Cardiac muscle cell (in vitro differentiated cells and primary cell): ENCODE results near the gene AKR1E2. TPM values are rescaled to one million over a fixed set of nuclear protein-coding genes. Genes with fewer than 3 reads are reported as not detected.
A peak's percentile ranks its signal among the peaks of the same experiment; 100 is the strongest.

Experiments used
- DNase-seq, 2 donors: peaks; one replicate each; pipeline versions ENCODE4 v3.0.0 to v3.0.0-alpha.2; 2010 to 2017; ENCODE audit warnings: low read depth in 1 of 2, low spot score in 1 of 2
- H3K27ac ChIP-seq: fragments of 200-600 bp; sonication (generic); 2 replicates; pipeline ENCODE4 v1.5.1; 2016
- H3K27me3 ChIP-seq: fragments of 200-600 bp; sonication (generic); 2 replicates; pipeline ENCODE4 v1.6.0; 2016; ENCODE audit warnings: control low read depth
- H3K36me3 ChIP-seq: fragments of 200-600 bp; sonication (generic); 2 replicates; pipeline ENCODE4 v1.5.1; 2016; ENCODE audit warnings: control low read depth
- H3K4me1 ChIP-seq: fragments of 200-600 bp; sonication (generic); 2 replicates; pipeline ENCODE4 v1.8.1; 2017; ENCODE audit warnings: low read depth, mild to moderate bottlenecking, mixed run types
- H3K4me3 ChIP-seq: fragments of 200-600 bp; sonication (generic); 2 replicates; pipeline ENCODE4 v1.5.1; 2016; ENCODE audit warnings: mild to moderate bottlenecking
- H3K9me3 ChIP-seq: fragments of 200-600 bp; sonication (generic); 2 replicates; pipeline ENCODE4 v1.5.1; 2017; ENCODE audit warnings: low read depth, mild to moderate bottlenecking, control low read depth
- CTCF ChIP-seq: IDR thresholded peaks from 2 replicates; pipeline ENCODE4 v1.5.1; 2012; ENCODE audit warnings: low read depth, mild to moderate bottlenecking, low read length
- polyA plus RNA-seq: library from polyadenylated mRNA; unstranded; fragments of >200 nt; fragmentation: Nextera tagmentation; extraction: Ambion mirVana; gene quantifications from 2 replicates; pipeline ENCODE4 v1.2.1, GENCODE V29; 2016
- total RNA-seq: library from RNA; depleted of rRNA; stranded (reverse); fragments of >200 nt; gene quantifications from 2 replicates; pipeline ENCODE4 v1.2.3, GENCODE V29; 2016

The AKR1E2 gene
- total and polyA plus RNA-seq, 2 experiments from 2014 or later: 0.68 to 6.6 TPM

GRCh38 chr10:4851846-4852245 is 25.8 kb downstream of the AKR1E2 start:
- H3K4me1 ChIP-seq: peaks cover 8% of the 10 kb centered on the region
- H3K27ac ChIP-seq: no peak overlapping the region
- H3K36me3 ChIP-seq: no peaks in the 10 kb centered on the region
- H3K27me3 ChIP-seq: no peaks in the 10 kb centered on the region
- no peak overlapping the region for H3K4me3 ChIP-seq
- no peaks in the 10 kb centered on the region for H3K9me3 ChIP-seq
- peak in 1 of 2 donors; percentile 28 for DNase-seq
- TF ChIP-seq CTCF: no peak

- no peaks in the 10 kb centered on the region for H3K27me3 ChIP-seq
- no peaks in the 10 kb centered on the region for H3K36me3 ChIP-seq
- peak overlapping the region; percentile 97 for H3K27ac ChIP-seq
- DNase-seq: peak in 1 of 2 donors; percentile 48
- H3K4me1 ChIP-seq: peaks cover 34% of the 10 kb centered on the region
- no peak overlapping the region for H3K4me3 ChIP-seq
- TF ChIP-seq CTCF: no peak
- H3K9me3 ChIP-seq: no peaks in the 10 kb centered on the region
These were observed 40.1 kb downstream of the AKR1E2 start for GRCh38 chr10:4865945-4866661.

DNA sequence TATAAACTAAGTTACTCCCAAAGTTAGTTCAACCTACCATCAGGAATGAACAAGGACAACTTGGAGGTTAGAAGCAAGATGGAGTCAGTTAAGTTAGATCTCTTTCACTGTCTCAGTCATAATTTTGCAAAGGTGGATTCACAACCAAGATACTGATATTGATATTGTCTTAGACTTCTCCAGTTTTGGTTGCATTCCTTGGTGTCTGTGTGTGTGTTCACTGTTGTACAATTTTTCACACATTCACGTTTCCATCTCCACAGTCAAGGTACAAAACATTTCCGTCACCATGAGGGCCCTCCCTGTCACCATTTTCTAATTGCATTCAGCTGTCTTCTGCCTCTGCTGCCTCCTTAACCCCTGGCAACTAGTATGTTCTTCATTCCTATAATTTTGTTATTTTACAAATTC is 41.1 kb downstream of the AKR1E2 start:
- no peak for TF ChIP-seq CTCF
- no peaks in the 10 kb centered on the region for H3K27me3 ChIP-seq
- no peak for DNase-seq
- peaks cover 34% of the 10 kb centered on the region for H3K4me1 ChIP-seq
- H3K9me3 ChIP-seq: no peaks in the 10 kb centered on the region
- H3K27ac ChIP-seq: peak overlapping the region; percentile 97
- no peak overlapping the region for H3K4me3 ChIP-seq
- H3K36me3 ChIP-seq: no peaks in the 10 kb centered on the region

DNA sequence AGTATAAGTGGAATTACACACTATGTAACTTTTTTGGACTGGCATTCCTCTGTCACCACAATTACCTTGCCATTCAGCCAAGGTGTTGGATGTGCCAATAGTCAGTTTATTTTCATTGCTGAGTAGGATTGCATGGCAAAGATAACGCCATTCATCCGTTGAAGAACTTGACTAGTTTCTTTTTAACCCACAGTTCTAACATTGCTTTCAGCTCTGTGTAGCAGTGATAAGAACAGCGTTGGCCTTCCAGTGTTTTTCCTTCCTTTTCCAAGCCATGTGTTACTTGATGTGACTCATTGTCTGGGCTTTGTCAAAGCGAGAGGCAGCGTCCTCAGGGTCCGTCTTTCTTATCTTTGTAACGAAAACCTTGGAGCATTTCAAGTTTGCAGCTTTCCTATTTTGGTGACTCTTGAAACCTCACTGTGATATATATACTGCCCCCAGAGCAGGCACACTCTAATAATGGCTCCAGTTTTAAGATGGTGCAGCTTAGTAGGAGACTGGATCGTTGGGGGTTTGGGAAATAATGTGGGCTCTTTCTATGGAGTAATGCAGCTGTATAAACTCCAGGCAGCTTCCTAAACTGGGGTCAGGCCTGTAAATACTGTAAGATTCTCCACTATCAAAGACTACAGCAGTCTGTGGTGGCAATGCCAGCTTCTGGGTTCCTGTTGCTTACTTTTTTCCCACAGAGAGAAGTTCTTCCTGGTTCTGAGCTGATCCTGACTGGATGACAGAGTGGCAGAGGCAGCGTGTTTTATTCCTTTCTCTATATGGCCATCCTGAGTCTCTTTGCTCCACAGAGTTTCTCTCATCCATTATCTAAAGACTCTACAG is 41.7 kb downstream of the AKR1E2 start:
- peak overlapping the region; percentile 97 for H3K27ac ChIP-seq
- no peaks in the 10 kb centered on the region for H3K36me3 ChIP-seq
- peaks cover 34% of the 10 kb centered on the region for H3K4me1 ChIP-seq
- TF ChIP-seq CTCF: no peak
- H3K9me3 ChIP-seq: no peaks in the 10 kb centered on the region
- no peaks in the 10 kb centered on the region for H3K27me3 ChIP-seq
- DNase-seq: peak; percentile 77 to 88
- peak overlapping the region; percentile 10 for H3K4me3 ChIP-seq

DNA sequence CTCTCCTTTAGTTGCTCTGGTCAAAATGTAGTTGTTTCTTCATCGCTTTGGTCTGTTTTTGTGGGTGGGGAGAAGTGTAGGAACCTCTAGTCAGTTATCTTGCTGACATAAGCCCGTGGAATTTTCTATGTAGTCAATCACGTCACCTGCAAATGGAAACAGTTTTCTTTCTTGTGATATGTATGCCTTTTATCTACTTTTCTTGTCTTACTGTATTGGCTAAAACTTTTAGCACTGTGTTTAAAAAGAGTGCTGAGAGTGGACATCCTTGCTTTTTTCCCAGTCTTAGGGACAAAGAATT is 42.3 kb downstream of the AKR1E2 start:
- no peaks in the 10 kb centered on the region for H3K27me3 ChIP-seq
- peaks cover 34% of the 10 kb centered on the region for H3K4me1 ChIP-seq
- H3K36me3 ChIP-seq: no peaks in the 10 kb centered on the region

More for the DNA sequence above, 42.3 kb downstream of the AKR1E2 start:
- Histone ChIP-seq H3K27ac (peak overlapping the region; percentile 97), H3K4me3 (peak overlapping the region; percentile 10), H3K9me3 (no peaks in the 10 kb centered on the region)
- peak in 1 of 2 donors; percentile 53 for DNase-seq
- TF ChIP-seq CTCF: no peak
